Measurements from ENCODE around the gene PGF.

Gene PGF

GRCh38 chr14:74913986-74914573 lies 41.3 kb downstream of the PGF start:
- peak; percentile 46 for DNase-seq (ENCODE audit: low read depth)
- no peak overlapping the region for H3K4me3 ChIP-seq (ENCODE audit: low read depth, low read length)
- peak; percentile 63 for TF ChIP-seq CTCF (IDR thresholded peaks at IDR 0.05; ENCODE audit: insufficient read depth, low read depth, low read length, missing control alignments)

- H3K4me3 ChIP-seq (ENCODE audit: low read depth, low read length): no peak overlapping the region
- no peak for TF ChIP-seq CTCF (IDR thresholded peaks at IDR 0.05; ENCODE audit: insufficient read depth, low read depth, low read length, missing control alignments)
- DNase-seq (ENCODE audit: low read depth): no peak
These were observed 41.9 kb downstream of the PGF start for GRCh38 chr14:74913393-74913910.

GRCh38 chr14:74912801-74913200 lies 42.6 kb downstream of the PGF start:
- no peak for DNase-seq (ENCODE audit: low read depth)
- TF ChIP-seq CTCF (IDR thresholded peaks at IDR 0.05; ENCODE audit: insufficient read depth, low read depth, low read length, missing control alignments): no peak
- no peak overlapping the region for H3K4me3 ChIP-seq (ENCODE audit: low read depth, low read length)

- no peak for TF ChIP-seq CTCF (IDR thresholded peaks at IDR 0.05; ENCODE audit: insufficient read depth, low read depth, low read length, missing control alignments)
- H3K4me3 ChIP-seq (ENCODE audit: low read depth, low read length): no peak overlapping the region
- DNase-seq (ENCODE audit: low read depth): no peak
These were observed 43.3 kb downstream of the PGF start for GRCh38 chr14:74912111-74912510.

GRCh38 chr14:74911704-74912103 lies 43.7 kb downstream of the PGF start:
- no peak for DNase-seq (ENCODE audit: low read depth)
- no peak for TF ChIP-seq CTCF (IDR thresholded peaks at IDR 0.05; ENCODE audit: insufficient read depth, low read depth, low read length, missing control alignments)
- H3K4me3 ChIP-seq (ENCODE audit: low read depth, low read length): no peak overlapping the region

GRCh38 chr14:74911221-74911620 lies 44.2 kb downstream of the PGF start:
- DNase-seq (ENCODE audit: low read depth): no peak
- no peak overlapping the region for H3K4me3 ChIP-seq (ENCODE audit: low read depth, low read length)
- no peak for TF ChIP-seq CTCF (IDR thresholded peaks at IDR 0.05; ENCODE audit: insufficient read depth, low read depth, low read length, missing control alignments)

- no peak for TF ChIP-seq CTCF (IDR thresholded peaks at IDR 0.05; ENCODE audit: insufficient read depth, low read depth, low read length, missing control alignments)
- H3K4me3 ChIP-seq (ENCODE audit: low read depth, low read length): no peak overlapping the region
- DNase-seq (ENCODE audit: low read depth): no peak
These were observed 44.8 kb downstream of the PGF start for GRCh38 chr14:74910556-74910955.

Measured in GM12865 (cell line).